ENCODE measurements around the gene SGO2. TPM values are rescaled to one million over a fixed set of nuclear protein-coding genes. Genes with fewer than 3 reads are reported as not detected.

Gene SGO2
- total RNA-seq, 1 experiment from 2014 or later, result 25.4 TPM

GRCh38 chr2:200502196-200502595, 23.8 kb upstream of the SGO2 start (continued):
- TF ChIP-seq CBX3 (IDR thresholded peaks at IDR 0.05; ENCODE audit: low read depth), result no peak
- no peak for TF ChIP-seq TCF7L2 (IDR thresholded peaks at IDR 0.05; ENCODE audit: borderline replicate concordance, extremely low read depth, insufficient read depth, insufficient read length)
- TF ChIP-seq REST (IDR thresholded peaks at IDR 0.05; ENCODE audit: low read depth), result no peak
- no peak for TF ChIP-seq EGR1 (IDR thresholded peaks at IDR 0.05; ENCODE audit: low read depth)
- TF ChIP-seq FOSL1 (IDR thresholded peaks at IDR 0.05; ENCODE audit: low read depth), result no peak

DNA sequence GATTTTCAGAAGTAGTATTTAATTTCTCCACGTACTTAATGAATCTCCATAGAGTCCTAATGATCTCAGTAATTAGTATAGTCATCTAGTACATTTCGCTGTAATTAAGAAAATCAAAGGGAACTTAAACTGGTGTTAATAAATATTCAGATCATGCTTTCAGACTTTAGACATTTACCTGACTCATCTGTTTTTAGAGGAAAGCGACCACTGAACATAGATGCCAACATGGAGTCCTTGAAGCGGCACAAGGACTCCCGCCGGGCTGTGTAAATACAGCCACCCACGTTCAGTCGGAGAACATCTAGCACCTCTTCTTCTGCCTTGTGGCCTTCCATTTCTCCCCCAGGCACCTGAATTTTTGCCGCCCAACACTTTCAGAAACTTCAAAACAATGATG, 19.3 kb upstream of the SGO2 start:
- no TSS peak for BruUV-seq (replicated peaks)
- POLR2A ChIA-PET, result no interaction called here
- H3K27me3 ChIP-seq (ENCODE audit: insufficient read depth, low read length), result no peaks in the 10 kb centered on the region
- peaks cover 2 to 16% of the 10 kb centered on the region in 2 experiments; a peak in 1 of 4 replicates for H3K4me1 ChIP-seq (ENCODE audit: control insufficient read depth in 1 of 2, insufficient read depth in 2 of 2, low read length in 2 of 2)
- no peak overlapping the region for H3K27ac ChIP-seq (ENCODE audit: low read depth, low read length)
- DNase-seq (ENCODE audit: low read depth, low spot score), result no peak
- no peaks in the 10 kb centered on the region for H3K36me3 ChIP-seq (ENCODE audit: control insufficient read depth in 1 of 2, insufficient read depth in 2 of 2, low read length in 2 of 2)
- no peak overlapping the region for H2AFZ ChIP-seq (ENCODE audit: low read depth, low read length, poor library complexity, severe bottlenecking)
- H3K9me2 ChIP-seq (ENCODE audit: insufficient read depth), result no peaks in the 10 kb centered on the region
- RAD21 ChIA-PET (ENCODE audit: low non-redundant PET in 1 of 2, low total read pairs in 2 of 2, uncharacterized antibody in 2 of 2, unreplicated experiment in 2 of 2), result no interaction called here
- no peak overlapping the region for H3K4me3 ChIP-seq (replicated peaks in 1 of 2; ENCODE audit: low read depth in 1 of 2, low read length in 2 of 2)
- H3K9me3 ChIP-seq (ENCODE audit: control insufficient read depth in 1 of 2, insufficient read depth in 1 of 2, low read depth in 1 of 2, low read length in 2 of 2), result no peaks in the 10 kb centered on the region
- no peaks in the 10 kb centered on the region for H3K79me2 ChIP-seq (ENCODE audit: insufficient read depth, low read length)
- CTCF ChIA-PET, result no interaction called here
- TF ChIP-seq MAX (IDR thresholded peaks at IDR 0.05) (no peak), SRF (IDR thresholded peaks at IDR 0.05; ENCODE audit: low read depth) (no peak), EZH2 (IDR thresholded peaks at IDR 0.05) (no peak), ZFX (IDR thresholded peaks at IDR 0.05) (no peak), EZH2phosphoT487 (IDR thresholded peaks at IDR 0.05; ENCODE audit: borderline replicate concordance) (no peak), CEBPB (IDR thresholded peaks at IDR 0.05; ENCODE audit: low read depth) (no peak), CBX3 (IDR thresholded peaks at IDR 0.05; ENCODE audit: low read depth) (no peak), ELF1 (IDR thresholded peaks at IDR 0.05; ENCODE audit: borderline replicate concordance, low read depth) (no peak), SP1 (IDR thresholded peaks at IDR 0.05; ENCODE audit: low read depth) (no peak), JUND (IDR thresholded peaks at IDR 0.05) (no peak)
- TF ChIP-seq, protein P1, sequence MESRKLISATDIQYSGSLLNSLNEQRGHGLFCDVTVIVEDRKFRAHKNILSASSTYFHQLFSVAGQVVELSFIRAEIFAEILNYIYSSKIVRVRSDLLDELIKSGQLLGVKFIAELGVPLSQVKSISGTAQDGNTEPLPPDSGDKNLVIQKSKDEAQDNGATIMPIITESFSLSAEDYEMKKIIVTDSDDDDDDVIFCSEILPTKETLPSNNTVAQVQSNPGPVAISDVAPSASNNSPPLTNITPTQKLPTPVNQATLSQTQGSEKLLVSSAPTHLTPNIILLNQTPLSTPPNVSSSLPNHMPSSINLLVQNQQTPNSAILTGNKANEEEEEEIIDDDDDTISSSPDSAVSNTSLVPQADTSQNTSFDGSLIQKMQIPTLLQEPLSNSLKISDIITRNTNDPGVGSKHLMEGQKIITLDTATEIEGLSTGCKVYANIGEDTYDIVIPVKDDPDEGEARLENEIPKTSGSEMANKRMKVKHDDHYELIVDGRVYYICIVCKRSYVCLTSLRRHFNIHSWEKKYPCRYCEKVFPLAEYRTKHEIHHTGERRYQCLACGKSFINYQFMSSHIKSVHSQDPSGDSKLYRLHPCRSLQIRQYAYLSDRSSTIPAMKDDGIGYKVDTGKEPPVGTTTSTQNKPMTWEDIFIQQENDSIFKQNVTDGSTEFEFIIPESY (IDR thresholded peaks at IDR 0.05; ENCODE audit: extremely low read depth, insufficient replicate concordance, low read length), result no peak
- intact Hi-C loops (cut with micrococcal nuclease), result no loop called here
- H4K20me1 ChIP-seq (ENCODE audit: insufficient read depth), result no peaks in the 10 kb centered on the region
- no peak overlapping the region for H3K9ac ChIP-seq (ENCODE audit: low read length)
- no peak for ATAC-seq
- no peak overlapping the region for H3K4me2 ChIP-seq (ENCODE audit: low read length)
